Measurements from ENCODE around the gene KCNQ5.

KCNQ5 gene

DNA sequence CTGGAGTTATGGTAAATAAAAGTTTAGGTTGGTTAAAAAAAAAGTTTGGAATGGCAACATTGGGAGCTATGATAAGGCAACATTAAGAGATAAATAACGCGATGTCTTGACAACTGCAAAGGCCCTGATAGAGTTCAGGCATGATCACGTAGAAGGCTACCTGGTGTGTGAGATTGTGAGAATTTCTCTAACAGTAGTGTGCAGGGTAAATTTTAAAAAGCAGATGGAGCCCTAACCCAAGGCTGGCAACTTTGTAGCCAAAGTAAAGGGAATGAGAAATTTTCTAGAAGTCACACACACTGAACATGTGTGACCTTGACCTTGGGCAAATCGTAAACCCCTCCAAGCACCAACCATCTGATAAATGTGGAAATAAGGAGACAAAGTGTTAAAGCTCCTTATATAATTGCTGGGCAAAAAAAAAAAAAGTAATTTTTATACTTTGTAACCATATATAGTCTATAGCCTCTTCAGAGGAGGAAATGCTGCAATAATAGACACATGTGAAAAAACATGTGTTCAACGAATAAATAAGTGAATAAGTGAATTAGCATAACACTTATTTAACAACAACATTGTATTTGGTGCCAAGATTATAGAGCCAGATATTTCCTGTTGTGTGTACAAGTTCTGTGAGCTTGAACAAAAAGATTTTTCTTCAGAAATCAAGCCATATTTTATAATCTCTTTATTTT lies 18.2 kb downstream of the KCNQ5 start:
- DNase-seq (ENCODE audit: low read depth): no peak

GRCh38 chr6:72640615-72640930 lies 18.7 kb downstream of the KCNQ5 start:
- no peak for DNase-seq (ENCODE audit: low read depth)

DNA sequence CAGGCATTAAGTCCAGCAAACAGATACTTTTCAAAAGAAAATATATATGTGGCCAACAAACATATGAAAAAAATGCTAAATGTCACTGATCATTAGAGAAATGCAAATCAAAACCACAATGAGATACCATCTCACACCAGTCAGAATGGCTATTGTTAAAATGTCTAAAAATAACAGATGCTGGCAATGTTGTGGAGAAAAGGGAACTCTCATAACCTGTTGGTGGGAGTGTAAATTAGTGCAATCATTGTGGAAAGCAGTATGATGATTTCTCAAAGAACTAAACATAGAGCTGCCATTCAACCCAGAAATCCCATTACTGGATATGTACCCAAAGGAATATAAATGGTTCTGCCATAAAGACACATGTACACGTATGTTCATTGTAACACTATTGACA lies 20.6 kb downstream of the KCNQ5 start:
- DNase-seq (ENCODE audit: low read depth): no peak

DNA sequence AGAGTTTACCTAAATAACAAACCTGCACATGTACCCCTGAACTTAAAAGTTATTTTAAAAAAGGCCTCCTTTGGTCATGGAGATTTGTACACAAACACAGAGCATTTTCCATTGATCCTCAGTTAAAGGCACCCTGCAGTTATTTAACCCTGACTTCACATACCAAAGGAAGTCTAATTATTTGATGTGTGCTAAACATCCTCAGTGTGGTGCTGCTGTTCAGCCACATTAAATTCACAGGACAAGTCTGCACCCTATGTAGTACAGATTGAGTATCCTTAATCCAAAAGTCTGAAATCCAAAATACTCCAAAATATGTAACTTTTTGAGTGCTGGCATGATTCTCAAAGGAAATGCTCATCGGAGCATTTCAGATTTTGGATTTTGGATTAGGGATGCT lies 21.4 kb downstream of the KCNQ5 start:
- DNase-seq (ENCODE audit: low read depth): no peak

DNA sequence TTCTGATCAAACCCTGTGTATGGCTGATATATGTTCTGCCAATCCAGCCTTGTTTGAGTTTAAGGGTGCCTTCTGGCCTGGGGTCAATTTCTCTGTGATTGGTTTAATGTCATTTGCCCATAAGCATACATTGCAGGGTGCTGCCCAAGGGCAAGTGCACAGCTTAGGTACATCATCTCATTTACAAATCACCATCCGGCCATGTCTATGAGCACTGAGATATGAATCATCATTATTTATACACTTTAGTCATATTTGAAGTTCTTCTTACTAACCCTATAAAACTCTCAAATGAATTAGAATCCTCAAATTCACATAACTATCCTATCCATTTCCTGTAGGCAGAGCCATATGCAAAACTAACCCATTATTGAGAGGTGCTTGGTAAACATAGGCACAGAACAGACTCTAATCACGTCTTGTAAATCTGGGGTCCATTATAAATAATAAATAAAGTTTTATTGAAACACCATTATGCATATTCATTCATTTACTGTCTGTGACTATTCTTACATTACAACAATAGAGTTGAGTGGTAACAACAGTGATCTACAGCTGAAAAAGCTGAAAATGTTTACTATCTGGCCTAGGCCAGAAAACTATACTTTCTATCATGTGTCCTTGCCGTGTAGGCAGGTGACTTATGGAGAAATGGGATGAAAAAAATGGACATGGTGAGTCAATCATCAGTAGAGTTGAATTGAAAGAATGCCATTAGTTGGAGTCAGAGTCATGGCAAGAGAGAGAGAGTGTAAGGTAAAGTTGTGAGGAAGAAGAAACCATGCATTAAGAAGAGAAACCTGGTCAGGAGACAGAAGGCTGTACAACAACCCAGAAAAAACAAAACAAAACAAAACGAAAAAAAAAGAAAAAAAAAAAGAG lies 25.0 kb downstream of the KCNQ5 start:
- DNase-seq (ENCODE audit: low read depth): no peak

GRCh38 chr6:72647489-72647888 lies 25.6 kb downstream of the KCNQ5 start:
- no peak for DNase-seq (ENCODE audit: low read depth)

DNA sequence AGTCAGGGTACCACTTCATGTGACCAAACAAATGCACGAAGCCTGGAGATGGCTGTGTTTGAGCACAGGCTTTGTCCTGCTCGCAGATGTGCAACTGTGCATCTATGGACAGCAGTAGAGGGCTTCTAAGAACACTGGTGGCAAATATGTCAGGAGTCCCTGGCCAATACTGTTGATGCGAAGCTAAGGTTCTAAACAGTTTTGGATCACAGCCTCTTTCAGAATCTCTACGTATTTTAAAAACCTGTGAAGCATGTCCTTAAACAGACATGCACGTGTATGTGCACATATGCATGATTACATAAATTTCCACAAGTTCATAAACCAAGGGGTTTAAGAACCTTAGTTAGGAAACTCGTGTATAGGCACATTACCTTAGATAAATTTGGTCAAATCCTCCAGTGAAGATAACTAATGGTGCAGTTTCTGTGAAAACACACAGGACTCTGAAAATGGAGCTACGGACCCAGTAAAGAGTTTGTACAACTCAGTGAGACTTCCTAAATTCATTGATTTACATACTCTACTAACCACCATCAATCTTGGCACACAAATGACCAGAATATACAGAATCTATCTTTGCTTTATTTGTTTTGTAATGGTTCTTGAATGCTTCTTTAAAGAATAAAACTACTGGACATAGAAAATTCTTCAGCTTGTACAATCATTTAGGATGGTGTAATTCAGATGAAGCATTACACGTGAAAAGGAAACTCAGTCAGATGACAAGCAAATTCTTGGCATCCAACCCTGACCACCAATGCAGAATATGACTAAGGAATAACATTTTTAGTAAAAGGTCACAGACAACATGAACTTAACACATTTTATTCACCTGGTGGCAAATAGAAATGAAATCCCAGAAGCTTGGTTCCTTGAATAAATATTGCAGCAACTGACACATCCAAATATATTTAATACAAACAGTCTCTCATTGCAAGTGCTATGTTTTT lies 27.4 kb downstream of the KCNQ5 start:
- no peak for DNase-seq (ENCODE audit: low read depth)

- DNase-seq (ENCODE audit: low read depth): no peak
These were observed 28.3 kb downstream of the KCNQ5 start for GRCh38 chr6:72650081-72650745.

DNA sequence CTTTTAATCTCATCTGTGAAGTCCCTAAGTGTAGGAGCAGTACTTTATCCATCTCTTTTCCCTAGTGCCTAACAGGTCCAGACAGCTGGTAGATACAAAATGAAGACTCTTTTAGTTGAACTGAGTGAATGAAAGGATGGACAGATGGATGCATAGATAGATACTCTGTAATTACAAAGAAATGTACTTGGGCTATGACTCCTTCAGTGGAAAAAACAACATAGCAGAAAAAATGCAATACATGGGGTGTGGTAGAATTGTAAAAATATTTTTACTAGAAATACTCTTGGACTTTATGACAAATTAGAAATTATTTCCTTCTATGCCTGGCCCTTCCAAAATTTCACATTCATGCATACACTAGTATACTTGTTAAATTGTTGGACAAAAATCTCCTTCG lies 29.3 kb downstream of the KCNQ5 start:
- DNase-seq (ENCODE audit: low read depth): no peak

GRCh38 chr6:72651967-72652956 lies 30.4 kb downstream of the KCNQ5 start:
- no peak for DNase-seq (ENCODE audit: low read depth)

- DNase-seq (ENCODE audit: low read depth): no peak
These were observed 31.2 kb downstream of the KCNQ5 start for GRCh38 chr6:72653026-72653425.

DNA sequence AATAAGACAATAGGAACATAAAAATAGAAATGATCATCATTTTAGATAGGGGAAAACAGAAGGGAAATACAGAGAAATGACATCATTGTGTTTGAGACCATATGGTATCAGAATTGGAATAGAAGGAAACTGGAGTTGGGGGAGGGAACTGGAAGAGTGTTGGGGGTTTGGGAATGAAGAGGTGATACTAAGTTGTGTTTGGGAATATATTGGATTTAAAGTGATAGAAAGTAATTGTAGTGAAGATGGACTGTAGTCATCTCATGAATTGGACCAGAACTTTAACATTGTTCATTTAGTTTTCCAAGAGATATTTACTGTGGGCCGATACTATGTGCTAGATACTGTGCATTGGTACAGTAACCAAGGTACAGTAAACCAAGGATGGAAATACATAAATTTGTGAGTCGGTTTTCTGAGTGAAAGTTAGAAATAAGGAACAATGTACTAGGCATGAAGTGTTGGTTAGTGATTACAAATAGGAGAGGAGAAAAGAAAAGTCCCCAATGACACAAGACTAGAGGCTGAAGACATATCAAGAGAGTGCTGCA lies 32.3 kb downstream of the KCNQ5 start:
- no peak for DNase-seq (ENCODE audit: low read depth)

DNA sequence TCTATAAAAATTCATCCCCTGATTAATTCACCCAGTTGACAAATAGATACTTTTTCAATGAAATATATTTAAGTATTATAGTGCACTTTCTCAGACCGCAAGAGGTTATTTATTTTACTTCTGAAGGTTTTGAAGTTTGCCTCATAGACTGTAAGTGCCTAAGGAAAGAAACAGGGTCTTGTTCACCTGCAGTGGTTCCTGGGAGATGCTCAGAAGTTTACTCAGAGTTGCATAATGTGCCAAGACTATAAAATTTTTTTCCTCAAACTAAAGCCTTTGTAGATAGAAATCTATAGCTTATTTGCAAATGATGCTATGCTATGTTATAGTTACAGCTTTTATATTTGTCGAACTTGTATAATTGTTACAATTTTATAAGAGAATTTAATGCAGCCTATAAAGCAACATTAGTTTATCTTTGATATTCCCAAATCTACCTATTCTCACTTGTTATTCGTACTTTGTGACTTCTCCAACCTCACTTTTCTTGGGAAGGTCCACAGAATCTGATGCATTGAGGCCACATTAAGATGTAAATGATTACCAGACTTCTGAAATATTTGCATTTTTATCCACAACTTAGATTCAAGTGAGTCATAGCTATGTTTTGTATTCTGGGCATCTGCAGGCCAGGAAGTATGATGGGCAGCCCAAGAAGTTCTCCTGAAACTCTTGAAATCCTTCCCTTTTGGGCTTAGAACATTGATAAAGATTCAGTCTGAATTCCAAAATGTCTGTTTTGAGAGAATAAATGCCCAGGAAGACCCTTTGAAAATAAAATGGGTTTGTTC lies 35.7 kb downstream of the KCNQ5 start:
- DNase-seq (ENCODE audit: low read depth): no peak

GRCh38 chr6:72659754-72660153 lies 37.9 kb downstream of the KCNQ5 start:
- DNase-seq (ENCODE audit: low read depth): no peak

DNA sequence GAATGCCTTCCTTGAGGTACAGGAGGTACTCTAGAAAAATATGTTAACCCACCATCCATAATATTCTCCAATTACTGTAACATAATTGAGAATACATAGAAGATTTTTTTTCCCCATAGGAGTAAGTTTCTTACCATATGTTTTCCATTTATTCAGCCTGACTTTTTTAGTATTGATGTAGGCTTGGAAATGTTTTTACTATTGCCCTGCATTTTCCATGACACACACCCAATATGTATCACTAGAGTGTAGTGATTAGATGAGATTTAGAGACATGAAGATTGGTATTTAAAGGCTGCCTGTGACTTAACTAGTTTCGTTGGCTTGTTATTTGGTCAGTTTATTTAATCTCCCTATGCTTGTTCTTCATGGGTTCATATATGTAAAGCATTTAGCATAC lies 39.5 kb downstream of the KCNQ5 start:
- no peak for DNase-seq (ENCODE audit: low read depth)

DNA sequence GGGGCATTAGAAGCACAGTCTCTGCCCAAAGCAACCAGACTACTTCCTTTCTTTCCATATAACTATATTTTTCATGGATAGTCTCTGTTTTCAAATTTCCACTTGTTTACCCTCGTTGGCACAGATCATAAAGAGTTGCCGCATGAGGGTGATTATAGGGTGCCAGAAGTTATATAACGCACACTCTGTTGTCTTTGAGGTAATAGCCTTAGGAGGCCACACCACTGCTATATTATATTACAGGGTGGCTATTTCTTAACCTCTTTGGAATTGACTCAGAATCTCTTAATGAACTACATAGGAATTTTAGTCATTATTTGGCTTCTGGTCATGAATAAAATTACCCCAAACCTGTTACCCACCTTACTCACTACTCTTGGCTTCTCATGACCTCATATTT lies 43.7 kb downstream of the KCNQ5 start:
- DNase-seq (ENCODE audit: low read depth): no peak

GRCh38 chr6:72669324-72669723 lies 47.5 kb downstream of the KCNQ5 start:
- no peak for DNase-seq (ENCODE audit: low read depth)

DNA sequence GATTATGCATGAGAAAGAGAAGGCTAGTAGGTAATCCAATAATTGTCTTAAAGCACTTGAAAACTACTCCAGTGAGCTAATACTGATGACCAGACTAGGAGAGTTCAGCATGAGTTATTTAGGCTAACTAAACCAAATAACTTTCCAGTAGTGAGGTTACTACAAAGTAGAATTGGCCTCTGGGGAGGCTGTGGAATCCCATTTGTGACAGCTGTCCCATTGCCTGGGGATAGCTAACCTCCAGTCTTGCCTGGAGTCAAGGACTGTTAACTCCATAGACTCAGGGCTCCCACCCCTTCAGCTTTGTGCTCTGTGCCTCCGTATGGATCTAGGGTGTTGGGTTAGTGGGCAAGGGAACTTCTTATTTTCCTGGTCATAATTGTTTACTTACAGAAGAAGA lies 51.0 kb downstream of the KCNQ5 start:
- no peak for DNase-seq (ENCODE audit: low read depth)

GRCh38 chr6:72674842-72675241 lies 53.0 kb downstream of the KCNQ5 start:
- DNase-seq (ENCODE audit: low read depth): no peak

DNA sequence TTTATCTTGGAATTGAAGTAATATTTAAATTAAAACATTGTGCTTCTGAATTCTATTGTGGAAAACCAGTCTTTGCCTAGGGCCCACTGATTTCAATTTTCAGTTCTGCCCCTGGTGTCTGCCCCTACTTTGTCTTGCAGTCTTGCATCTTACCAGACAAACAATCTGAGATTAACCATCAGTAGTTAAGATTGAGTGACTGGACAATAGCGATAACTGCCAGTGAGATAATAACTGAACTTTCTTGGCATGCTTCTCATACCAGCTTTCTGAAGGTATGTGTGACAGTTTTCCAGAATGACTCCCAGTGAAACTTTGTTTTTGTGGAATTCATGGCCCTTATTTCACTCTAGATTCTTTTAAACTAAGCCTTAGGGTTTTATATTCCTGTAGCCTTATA lies 53.5 kb downstream of the KCNQ5 start:
- no peak for DNase-seq (ENCODE audit: low read depth)

All from activated T-helper 9 cell treated with anti-CD3 and anti-CD28 coated beads, Interleukin-2, amount 50 U/mL, for 16 hours (primary cell).